Amygdala (tissue), 56 donors: Measurements from ENCODE around the gene AGBL2.
"Not testable (repeated sequence)": the region's sequence is repeated elsewhere in the genome, so short reads cannot be mapped to it uniquely, and the experiment has no call there.

ENCODE experiments used
- DNase-seq, 56 donors: peaks; one replicate each; lab custom pipeline; 2025; lab: John Stamatoyannopoulos, UW

The AGBL2 gene

DNA sequence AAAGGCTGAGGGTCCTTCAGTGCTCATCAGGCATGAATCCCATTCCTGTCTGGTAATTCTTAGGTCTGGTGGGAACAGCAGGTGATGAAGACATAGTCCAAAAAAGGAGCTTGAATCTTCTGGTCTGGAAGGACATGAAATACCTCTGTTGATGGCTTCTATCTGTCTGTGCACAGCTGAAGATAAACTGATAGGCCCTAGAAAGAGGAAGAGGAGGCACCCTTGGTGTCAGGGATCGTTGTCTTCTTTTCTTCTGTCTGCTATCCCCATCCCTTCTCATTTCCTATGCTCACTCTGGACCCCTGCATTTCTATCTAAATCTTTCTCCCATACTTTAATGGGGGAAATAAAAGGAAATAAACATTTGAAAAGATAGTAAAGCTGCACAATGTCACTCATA lies 9.4 kb downstream of the AGBL2 start:
- no peak for DNase-seq

DNA sequence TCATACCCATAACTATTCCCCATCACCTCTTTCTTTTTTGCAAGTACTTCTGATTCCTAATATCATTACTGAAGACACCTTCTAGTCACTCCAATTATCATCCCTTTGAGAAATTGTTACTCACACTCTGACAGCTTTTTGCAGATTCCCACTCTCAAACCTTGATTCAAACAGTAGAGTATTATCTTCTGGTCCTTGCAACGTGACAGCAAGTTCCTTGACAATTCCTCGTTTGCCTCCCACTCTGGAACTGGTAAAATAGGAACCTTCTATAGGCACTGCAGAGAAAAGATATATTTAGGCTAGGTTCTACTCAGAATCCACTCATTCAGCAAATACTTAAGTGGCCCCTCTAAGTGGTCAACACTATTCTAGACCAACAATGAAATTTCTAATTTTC lies 23.2 kb downstream of the AGBL2 start:
- DNase-seq = no peak

DNA sequence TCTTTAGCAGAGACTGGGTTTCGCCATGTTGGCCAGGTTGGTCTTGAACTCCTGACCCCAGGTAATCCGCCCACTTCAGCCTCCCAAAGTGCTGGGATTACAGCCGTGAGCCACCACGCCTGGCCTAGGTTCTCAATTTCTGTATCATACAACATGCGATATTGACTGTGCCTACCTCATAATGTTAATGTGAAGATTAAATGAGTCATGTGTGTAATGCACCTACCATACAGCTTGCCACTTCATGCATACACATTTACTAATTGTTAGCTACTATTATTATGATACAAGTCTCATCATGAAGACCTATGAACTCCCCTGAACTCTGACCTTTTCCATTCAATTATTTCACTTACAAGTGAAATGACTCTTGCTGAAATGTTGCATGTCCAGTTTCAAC lies 25.7 kb downstream of the AGBL2 start:
- no peak for DNase-seq

DNA sequence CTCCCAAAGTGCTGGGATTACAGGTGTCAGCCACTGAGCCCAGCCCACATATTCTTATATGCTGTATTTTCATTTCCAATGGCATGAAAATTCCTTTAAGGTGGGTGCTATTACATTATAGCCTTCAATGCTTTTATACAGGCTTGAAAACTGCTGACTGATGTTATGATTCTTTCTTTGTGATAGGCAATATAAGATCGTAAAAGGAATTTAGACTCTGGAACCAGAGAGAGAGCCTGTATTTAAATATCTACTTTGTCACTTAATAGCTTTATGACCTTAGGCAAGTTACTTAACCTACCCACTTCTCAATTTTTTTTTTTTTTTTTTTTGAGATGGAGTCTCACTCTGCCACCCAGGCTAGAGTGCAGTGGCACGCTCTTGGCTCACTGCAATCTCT lies 26.2 kb downstream of the AGBL2 start:
- no peak for DNase-seq

DNA sequence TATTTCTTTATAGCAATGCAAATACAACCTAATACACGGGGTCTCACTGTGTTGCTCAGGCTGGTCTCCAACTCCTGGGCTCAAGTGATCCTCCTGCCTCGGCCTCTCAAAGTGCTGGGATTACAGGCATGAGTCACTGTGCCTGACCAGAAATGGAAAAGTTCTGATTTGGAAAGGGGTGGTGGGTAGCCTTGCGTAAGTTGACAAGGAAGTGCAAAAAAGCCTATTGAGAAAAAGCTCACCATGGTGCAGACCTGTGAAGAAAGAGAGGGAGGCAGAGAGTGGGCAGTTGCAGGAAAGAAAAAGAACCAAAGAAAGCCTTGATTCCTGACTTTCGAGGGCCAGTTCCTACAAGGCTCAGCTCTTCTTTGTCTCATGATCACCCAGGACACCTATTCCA lies 27.1 kb downstream of the AGBL2 start:
- no peak for DNase-seq

DNA sequence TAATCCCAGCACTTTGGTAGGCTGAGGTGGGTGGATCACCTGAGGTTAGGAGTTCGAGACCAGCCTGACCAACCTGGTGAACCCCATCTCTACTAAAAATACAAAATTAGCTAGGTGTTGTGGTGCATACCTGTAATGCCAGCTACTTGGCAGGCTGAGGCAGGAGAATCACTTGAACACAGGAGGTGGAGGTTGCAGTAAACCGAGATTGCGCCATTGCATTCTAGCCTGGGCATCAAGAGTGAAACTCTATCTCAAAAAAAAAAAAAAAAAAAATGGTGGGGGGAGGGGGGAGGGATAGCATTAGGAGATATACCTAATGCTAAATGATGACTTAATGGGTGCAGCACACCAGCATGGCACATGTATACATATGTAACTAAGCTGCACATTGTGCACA lies 28.5 kb downstream of the AGBL2 start:
- DNase-seq = not testable (repeated sequence)

DNA sequence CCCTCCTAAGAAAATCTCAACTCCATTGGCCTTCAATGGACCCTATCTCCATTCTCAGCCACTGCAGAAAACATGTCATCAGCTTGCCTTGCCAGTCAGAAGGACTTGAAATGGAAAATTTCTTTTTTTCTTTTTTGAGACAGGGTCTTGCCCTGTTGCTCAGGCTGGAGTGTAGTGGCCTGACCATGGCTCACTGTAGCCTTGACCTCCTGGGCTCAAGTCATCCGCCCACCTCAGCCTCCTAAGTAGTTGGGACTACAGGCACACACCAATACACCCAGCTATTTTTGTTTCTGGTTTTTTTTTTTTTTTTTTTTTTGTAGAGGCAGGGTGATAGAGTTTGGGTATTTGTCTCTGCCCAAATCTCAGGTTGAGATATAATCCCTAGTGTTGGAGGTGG lies 29.0 kb downstream of the AGBL2 start:
- no peak for DNase-seq

DNA sequence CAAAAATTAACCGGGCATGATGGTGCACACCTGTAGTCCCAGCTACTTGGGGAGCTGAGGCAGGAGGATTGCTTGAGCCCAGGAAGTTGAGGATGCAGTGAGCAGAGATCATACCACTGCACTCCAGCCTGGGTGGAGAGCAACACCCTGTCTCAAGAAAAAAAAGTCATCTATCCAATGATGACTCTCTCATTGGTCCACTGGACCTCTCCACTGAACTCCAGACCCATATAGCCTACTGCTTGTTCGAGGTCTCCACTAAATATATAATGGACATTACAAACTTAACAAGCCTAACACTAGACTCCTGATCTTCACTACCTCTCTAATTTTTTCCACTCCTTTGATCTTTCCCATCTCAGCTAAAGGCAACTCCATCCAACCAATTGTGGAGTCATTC lies 39.3 kb downstream of the AGBL2 start:
- DNase-seq = no peak

DNA sequence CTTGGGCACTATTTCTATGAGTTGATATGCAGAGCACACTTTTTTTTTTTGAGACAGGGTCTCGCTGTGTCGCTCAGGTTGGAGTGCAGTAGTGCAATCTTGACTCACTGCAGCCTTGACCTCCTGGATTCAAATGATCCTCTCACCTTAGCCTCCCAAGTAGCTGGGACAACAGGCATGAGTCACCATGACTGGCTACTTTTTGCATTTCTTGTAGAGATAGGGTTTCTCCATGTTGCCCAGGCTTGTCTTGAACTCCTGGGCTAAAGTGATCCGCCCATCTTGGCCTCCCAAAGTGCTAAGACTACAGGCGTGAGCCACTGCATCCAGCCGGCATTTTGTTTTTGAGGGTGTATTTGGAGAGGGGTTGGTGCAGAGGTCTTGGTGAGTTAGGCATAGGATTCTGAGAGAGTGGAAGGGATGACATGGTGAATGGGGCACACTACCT lies 42.9 kb downstream of the AGBL2 start:
- no peak for DNase-seq

DNA sequence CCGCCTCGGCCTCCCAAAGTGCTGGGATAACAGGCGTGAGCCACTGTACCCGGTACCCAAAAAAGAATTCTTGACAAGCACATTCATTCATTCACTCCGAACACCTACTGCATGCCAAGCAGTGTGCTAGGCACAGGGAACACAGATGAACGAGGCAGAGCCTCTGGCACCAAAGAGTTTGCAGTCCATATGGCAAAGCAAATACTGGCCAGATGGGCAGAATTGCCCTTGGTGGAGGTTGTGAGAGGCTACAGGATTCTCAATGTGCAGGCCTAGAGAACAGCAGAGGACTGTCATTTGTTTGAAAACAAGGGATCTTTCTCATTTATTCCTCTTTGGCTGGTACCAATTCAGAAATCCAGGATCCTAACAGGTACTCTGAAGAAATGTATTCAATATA lies 45.3 kb downstream of the AGBL2 start:
- DNase-seq = no peak

DNA sequence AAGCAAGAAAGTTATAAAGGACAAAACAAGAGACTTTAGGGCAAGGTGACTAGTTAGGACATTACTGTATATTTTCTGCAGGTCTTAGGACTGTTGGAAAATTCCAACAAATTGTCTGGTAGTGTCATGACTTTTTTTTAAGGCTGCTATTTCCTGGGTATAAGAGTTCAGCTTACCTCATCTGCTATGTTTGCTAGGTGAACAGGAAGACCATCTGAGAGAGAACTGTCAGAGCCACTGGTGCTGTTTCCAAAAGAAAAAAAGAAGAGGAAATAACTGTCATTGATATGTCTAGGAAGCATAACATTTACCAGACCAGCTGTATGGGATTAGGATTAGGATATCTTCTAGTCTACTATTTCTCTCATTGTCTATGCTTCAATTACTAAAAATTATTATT lies 46.5 kb downstream of the AGBL2 start:
- no peak for DNase-seq

DNA sequence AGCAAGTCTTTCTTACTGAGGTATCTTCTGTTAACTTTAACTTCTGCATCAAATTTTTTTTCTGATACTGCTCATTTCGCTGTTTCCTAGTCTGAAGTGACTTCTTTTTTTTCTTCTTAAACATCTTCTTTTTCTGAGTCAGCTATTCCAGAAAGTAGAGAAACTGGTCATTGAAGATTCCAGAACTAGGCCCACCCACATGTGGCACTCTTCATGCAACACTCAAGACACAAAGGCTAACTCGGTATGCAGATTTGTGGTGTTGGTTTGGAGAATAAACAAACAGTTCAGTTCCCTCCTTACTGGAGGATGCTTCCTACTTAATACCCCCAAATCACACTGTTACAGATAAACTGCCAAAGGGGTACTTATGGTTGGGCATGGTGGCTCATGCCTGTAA lies 47.6 kb downstream of the AGBL2 start:
- no peak for DNase-seq

DNA sequence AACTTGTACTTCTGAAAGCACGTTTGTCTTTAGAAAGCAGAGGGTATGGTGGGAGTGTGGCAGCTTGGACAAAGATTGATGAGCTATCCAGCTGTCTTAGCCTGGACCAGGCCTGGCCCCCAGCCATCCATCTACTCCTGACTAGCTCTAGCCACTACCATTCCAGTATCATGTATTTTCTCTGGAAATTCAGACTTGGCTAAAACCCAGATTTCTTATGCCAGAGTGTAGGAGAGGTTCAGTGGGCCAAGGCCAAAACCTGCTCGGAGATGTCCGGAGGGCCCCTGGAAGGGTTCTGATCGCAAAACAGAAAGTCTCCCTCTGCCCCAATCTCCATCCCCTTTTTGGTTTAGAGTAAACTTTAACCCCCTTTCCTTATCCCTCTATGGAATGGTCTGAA lies 48.0 kb downstream of the AGBL2 start:
- DNase-seq = no peak

DNA sequence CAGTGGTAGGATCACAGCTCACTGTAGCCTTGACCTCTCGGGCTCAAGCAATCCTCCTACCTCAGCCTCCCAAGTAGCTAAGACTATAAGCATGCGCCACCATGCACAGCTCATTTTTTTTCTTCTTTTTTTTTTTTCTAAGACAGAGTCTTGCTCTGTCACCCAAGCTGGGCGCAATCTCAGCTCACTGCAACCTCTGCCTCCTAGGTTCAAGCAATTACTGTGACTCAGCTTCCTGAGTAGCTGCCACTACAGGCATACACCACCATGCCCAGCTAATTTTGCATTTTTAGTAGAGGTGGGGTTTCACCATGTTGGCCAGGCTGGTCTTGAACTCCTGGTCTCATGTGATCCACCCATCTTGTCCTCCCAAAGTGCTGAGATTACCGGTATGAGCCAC lies 50.2 kb downstream of the AGBL2 start:
- not testable (repeated sequence) for DNase-seq

DNA sequence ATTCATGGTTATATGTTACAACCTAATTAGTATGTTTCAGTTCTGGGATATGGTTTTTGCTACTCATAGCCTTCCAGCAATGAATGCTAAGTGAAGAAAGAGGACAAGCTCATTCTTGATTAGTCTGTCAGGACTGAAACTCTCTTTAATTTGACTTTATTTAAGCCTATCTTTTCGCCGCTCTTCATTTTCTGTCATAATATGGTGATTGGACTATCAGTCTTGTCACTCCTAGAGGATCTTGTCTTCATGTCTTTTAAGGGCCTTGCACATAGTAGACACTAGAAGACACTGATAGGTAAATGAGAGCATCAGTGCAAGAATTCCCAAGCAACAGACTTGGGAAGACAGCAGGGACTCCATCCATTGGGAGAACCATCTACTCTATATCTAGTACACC lies 53.9 kb downstream of the AGBL2 start:
- DNase-seq = no peak

DNA sequence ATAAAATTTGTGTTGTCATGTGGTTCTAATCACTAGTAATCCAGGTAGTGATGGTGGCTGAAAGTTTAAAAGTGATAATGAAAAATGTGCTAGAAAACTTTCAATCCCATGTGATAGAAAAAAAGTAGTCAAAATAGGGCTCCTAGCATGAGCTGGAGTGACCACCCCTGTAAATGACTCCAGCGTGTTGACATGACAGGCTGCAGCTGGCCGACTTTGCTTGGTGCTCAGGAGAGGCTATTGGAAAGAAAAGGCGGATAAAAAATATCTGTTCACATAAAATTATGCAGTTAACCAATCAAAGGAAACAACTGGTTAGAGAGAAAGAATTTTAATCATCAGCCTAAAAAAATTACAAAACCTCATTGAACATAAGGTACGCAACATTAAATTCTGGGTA lies 55.9 kb downstream of the AGBL2 start:
- DNase-seq = no peak

DNA sequence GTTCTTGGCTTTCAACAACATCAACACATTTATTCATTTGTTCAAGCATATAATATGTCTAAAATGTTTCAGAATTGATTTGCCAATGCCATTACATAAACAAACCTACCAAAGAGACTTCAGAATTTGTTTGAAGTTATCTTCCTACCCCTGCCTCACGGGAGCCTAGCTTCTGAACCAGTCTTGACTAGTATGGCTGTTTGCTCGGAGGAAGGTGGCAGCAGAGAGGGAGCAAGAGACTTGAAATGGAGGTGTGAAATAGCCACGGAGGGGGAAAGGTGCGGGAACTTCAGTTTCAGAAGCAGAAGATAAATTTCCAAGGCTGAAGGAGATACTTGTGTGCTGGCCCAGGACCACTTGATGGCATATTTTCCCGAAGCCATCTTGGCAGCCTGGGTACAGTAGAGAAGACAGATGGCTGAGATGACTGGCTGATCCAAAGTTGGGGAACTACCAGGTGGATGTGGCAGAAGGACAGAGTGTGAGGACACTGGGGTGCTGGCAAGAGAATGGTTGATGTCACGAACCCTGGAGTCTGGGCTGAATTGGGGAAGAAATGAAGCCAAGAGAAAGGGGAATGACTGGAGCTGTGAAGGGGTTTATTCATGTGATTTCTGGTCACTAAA lies 58.8 kb downstream of the AGBL2 start:
- no peak for DNase-seq

DNA sequence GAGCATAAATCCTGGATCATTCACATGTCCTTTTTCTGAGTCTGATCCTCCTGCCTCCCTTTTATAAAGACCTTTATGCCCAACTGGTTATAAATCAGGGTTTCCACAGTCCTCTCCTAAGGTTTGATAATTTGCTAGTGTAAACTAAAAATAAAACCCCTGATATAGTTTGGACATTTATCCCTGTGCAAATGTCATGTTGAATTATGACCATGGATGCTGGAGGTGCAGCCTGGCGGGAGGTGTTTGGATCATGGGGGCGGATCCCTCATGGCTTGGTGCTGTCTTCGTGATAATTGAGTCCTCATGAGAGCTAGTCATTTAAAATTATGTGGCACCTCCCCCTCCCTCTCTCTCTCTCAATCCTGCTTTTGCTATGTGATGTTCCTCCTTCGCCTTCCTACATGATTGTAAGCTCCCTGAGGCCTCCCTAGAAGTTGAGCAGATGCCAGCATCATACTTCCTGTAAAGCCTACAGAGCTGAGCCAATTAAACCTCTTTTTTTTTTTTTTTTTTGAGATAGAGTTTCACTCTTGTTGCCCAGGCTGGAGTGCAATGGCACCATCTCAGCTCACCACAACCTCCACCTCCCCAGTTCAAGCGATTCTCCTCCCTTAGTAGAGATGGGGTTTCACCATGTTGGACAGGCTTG lies 63.2 kb downstream of the AGBL2 start:
- DNase-seq = no peak

DNA sequence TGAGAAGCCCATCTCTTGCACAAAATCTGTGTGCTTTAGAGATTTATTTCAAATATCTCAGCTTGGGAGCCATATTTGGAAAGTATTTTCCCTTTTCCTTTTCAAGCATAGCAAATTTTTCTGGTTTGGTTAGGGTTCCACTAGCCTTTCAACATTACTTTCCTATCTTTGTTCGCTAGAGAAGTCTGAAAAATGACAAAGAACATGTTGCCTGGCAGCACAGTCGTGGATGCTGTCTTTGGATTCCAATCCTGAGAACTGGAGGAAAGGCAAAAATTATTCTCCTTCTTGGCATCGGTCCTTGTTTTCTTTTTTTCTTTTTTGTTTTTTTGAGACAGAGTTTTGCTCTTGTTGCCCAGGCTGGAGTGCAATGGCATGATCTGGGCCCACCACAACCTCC lies 65.9 kb downstream of the AGBL2 start:
- DNase-seq = no peak

DNA sequence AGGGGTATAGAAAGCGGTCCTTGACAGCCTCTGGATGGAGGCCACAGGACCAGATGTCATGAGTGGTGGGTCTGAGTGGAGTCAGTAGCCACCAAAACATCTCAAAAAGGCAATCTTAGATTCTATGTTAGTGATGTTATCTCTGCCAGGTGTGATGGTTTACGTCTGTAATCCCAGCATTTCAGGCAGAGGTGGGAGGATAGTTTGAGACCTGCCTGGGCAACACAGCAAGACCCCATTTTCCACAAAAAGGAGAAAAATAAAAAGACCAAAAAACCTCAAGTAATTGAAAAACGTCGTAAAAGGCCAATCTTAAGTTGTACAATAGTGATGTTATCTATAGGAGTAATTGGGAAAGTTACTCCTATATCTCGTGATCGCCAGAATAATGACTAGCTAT lies 69.2 kb downstream of the AGBL2 start:
- DNase-seq = no peak

DNA sequence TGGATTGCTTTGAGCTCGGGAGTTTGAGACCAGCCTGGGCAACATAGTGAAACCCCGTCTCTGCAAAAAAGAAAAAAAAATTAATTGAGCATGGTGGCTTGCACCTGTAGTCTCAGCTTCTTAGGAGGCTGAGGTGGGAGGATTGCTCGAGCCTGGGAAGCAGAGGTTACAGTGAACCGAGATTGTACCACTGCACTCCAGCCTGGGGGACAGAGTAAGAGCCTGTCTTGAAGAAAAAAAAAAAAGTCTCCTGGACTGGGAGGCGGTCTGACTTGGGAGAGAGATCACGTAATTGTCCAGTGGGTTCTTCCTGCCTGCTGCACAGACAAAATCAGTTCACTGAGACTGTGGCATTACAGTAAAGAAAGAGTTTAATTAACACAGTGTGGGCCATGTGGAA lies 69.7 kb downstream of the AGBL2 start:
- DNase-seq = no peak

DNA sequence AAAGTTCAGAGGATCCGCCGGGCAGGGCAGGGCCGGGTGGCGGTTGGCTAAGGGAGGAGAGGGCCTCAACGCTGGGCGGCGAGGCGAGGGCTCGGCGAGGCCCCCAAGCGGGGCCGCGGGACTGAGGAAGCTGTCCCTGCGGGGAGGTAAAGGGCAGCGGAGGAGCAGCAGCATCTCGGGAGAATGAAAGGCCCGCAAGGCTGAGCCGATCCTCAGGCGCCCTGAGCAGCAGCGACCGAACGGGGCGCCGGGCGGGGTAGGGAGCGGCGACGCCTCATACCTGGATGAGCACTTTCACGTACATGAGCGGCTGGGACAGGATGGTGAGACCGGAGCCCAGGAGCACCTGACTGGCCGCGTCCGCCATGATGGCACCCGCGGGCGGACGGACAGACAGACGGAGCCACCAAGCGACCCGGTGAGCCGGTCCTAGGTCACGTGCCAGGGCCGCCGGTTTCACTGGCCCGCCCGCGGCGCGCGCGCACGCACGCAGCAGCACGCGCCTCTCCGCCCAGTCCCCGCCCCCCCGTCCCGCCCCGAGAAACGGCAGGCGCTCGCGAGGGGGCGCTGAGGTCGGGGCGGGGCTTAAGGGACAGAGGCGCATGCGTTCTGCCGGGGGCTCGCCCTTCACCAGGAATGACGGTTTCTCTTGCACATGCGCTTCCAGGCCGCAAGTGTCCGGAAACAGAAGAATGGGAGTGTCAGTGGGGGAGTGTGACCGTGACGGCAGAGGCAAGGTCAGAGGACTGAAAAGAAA lies 72.9 kb downstream of the AGBL2 start, which contains the start of gene MTCH2:
MTCH2 (minus strand) TSS at position 461 of the 757 bp plus-strand sequence; CDS start at position 367, 94 bp downstream.
- DNase-seq = peak; percentile 79 to 99 (median 93)
